PC-9 (cell line): ENCODE results near the gene SLC46A1.

Source experiments
- EZH2 ChIP-seq: fragments of 200-600 bp; sonication (generic); IDR thresholded peaks from 2 replicates; pipeline ENCODE4 v1.8.0; 2017; ENCODE audit warnings: antibody characterized with exemption, low read depth
- TF ChIP-seq, protein P1 (sequence below): fragments of 200-600 bp; sonication (generic); conservative IDR thresholded peaks from 2 replicates; pipeline ENCODE4 v1.6.1; 2017; ENCODE audit warnings: mixed run types, antibody characterized with exemption, mild to moderate bottlenecking, moderate library complexity

DNA sequence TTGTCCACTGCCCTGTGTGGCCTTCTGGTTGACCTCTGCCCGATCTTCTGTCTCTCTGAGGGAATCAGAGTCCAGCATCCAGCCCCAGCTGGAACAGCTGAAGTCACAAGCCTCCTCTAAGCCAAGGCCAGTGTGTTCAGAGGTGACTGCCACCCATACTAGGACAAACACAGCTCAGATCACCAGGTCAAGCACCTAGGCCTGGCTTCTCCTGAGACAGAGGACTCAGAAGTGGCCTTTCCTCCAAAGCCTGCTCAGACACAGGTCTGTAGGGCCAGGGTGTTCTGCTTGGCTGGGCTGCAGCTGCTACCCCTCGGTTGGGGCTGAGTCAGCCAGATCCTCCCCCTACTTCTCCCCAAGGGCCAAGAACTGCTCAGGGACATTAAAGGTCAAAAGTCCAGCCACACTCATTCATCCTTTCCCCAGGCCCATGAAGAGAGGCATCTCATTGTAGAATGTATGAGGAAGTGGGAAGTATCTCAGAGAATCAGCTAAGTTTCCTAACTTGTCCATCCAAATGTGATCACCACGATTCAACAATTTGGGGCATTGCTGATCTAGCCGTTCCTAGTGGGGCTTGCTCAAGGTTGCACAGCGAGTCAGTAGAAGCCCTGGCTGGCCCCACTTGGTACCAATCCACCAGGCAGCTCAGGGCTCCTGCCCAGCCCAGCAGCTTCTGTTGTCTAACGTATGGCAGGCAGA is 7.6 kb downstream of the SLC46A1 start:
- TF ChIP-seq, protein P1, sequence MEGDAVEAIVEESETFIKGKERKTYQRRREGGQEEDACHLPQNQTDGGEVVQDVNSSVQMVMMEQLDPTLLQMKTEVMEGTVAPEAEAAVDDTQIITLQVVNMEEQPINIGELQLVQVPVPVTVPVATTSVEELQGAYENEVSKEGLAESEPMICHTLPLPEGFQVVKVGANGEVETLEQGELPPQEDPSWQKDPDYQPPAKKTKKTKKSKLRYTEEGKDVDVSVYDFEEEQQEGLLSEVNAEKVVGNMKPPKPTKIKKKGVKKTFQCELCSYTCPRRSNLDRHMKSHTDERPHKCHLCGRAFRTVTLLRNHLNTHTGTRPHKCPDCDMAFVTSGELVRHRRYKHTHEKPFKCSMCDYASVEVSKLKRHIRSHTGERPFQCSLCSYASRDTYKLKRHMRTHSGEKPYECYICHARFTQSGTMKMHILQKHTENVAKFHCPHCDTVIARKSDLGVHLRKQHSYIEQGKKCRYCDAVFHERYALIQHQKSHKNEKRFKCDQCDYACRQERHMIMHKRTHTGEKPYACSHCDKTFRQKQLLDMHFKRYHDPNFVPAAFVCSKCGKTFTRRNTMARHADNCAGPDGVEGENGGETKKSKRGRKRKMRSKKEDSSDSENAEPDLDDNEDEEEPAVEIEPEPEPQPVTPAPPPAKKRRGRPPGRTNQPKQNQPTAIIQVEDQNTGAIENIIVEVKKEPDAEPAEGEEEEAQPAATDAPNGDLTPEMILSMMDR = no peak
- no peak for TF ChIP-seq EZH2
